LNCaP clone FGC (cell line): ENCODE measurements around the gene SOCS1.

ENCODE experiments used
- DNase-seq: peaks from one replicate; pipeline ENCODE4 v3.0.0-alpha.2; 2011; ENCODE audit warnings: low read depth
- H3K4me3 ChIP-seq: 2 replicates; pipeline ENCODE4 v1.5.1; 2011; ENCODE audit warnings: mild to moderate bottlenecking, low read depth, low read length, control low read depth
- CTCF ChIP-seq: IDR thresholded peaks from 2 replicates; pipeline ENCODE4 v1.5.1; 2012; ENCODE audit warnings: mild to moderate bottlenecking; ENCODE audit not compliant: control insufficient read depth, insufficient read depth; ENCODE audit errors: extremely low read depth

SOCS1 gene

GRCh38 chr16:11217651-11218603, 38.1 kb downstream of the SOCS1 start:
- no peak for TF ChIP-seq CTCF
- no peak for DNase-seq
- no peak overlapping the region for H3K4me3 ChIP-seq

- DNase-seq = no peak
- no peak overlapping the region for H3K4me3 ChIP-seq
- no peak for TF ChIP-seq CTCF
These were observed 40.0 kb downstream of the SOCS1 start for GRCh38 chr16:11215935-11216556.

- no peak for TF ChIP-seq CTCF
- H3K4me3 ChIP-seq = no peak overlapping the region
- no peak for DNase-seq
These were observed 42.2 kb downstream of the SOCS1 start for GRCh38 chr16:11213799-11214198.

- DNase-seq = no peak
- TF ChIP-seq CTCF = no peak
- H3K4me3 ChIP-seq = no peak overlapping the region
These were observed 42.6 kb downstream of the SOCS1 start for GRCh38 chr16:11213373-11213772.

- TF ChIP-seq CTCF = no peak
- no peak for DNase-seq
- H3K4me3 ChIP-seq = no peak overlapping the region
These were observed 43.2 kb downstream of the SOCS1 start for GRCh38 chr16:11212798-11213196.

GRCh38 chr16:11211977-11212797, 43.8 kb downstream of the SOCS1 start:
- no peak overlapping the region for H3K4me3 ChIP-seq
- no peak for DNase-seq
- no peak for TF ChIP-seq CTCF
